HEK293T (cell line): ENCODE results near the gene AMBN.

Experiments used
- ARNT ChIP-seq: fragments of 450-650 bp; IDR thresholded peaks from 2 replicates; pipeline ENCODE4 v1.6.1; 2017; ENCODE audit warnings: mild to moderate bottlenecking
- BHLHE40 ChIP-seq: fragments of 450-650 bp; IDR thresholded peaks from 2 replicates; pipeline ENCODE4 v1.6.1; 2016; ENCODE audit warnings: mild to moderate bottlenecking, moderate library complexity, borderline replicate concordance
- CTBP1 ChIP-seq: fragments of 450-650 bp; IDR thresholded peaks from 2 replicates; pipeline ENCODE4 v1.6.1; 2016; ENCODE audit warnings: borderline replicate concordance
- ELF4 ChIP-seq: fragments of 450-650 bp; IDR thresholded peaks from 2 replicates; pipeline ENCODE4 v1.6.1; 2017; ENCODE audit warnings: antibody characterized with exemption
- FOXA1 ChIP-seq: fragments of 450-650 bp; IDR thresholded peaks from 2 replicates; pipeline ENCODE4 v1.6.1; 2016; ENCODE audit warnings: mild to moderate bottlenecking
- FOXK2 ChIP-seq: fragments of 450-650 bp; IDR thresholded peaks from 2 replicates; pipeline ENCODE4 v1.6.1; 2016; ENCODE audit warnings: mild to moderate bottlenecking
- FOXM1 ChIP-seq: fragments of 450-650 bp; IDR thresholded peaks from 2 replicates; pipeline ENCODE4 v1.6.1; 2017; ENCODE audit warnings: mild to moderate bottlenecking, borderline replicate concordance
- HDGF ChIP-seq: fragments of 450-650 bp; IDR thresholded peaks from 2 replicates; pipeline ENCODE4 v1.6.1; 2017; ENCODE audit warnings: antibody characterized with exemption, borderline replicate concordance
- L3MBTL2 ChIP-seq: fragments of 450-650 bp; conservative IDR thresholded peaks from 2 replicates; pipeline ENCODE4 v1.6.1; 2016; ENCODE audit warnings: mild to moderate bottlenecking
- NFRKB ChIP-seq: fragments of 450-650 bp; IDR thresholded peaks from 2 replicates; pipeline ENCODE4 v1.6.1; 2016; ENCODE audit warnings: mild to moderate bottlenecking, moderate library complexity
- SP1 ChIP-seq: fragments of 450-650 bp; IDR thresholded peaks from 2 replicates; pipeline ENCODE4 v1.6.1; 2017
- SUZ12 ChIP-seq: fragments of 450-650 bp; IDR thresholded peaks from 2 replicates; pipeline ENCODE4 v1.6.1; 2016; ENCODE audit warnings: mild to moderate bottlenecking
- TARDBP ChIP-seq: fragments of 450-650 bp; IDR thresholded peaks from 2 replicates; pipeline ENCODE4 v1.6.1; 2016
- TF ChIP-seq, protein P1 (sequence below): fragments of 450-650 bp; IDR thresholded peaks from 2 replicates; pipeline ENCODE4 v1.6.1; 2016

DNA sequence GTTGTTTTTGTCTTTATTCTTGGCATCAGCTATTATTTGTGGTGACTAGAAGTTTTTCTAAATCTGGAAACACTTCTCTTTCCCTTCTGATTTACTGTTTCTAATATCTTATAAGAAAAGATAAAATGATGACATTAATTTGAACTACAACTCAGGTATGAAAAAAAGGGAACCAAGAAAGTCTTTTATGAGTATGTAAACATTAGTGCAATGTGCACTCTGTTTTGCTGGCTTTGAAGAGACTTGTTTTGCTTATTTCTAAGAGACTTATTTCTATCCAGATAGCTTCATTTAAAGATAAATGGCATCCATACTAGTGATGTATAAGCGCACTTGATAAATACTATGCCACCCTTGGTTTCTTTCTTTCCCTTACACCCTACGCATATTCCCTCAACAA is 10.1 kb upstream of the AMBN start:
- no peak for TF ChIP-seq BHLHE40
- TF ChIP-seq, protein P1, sequence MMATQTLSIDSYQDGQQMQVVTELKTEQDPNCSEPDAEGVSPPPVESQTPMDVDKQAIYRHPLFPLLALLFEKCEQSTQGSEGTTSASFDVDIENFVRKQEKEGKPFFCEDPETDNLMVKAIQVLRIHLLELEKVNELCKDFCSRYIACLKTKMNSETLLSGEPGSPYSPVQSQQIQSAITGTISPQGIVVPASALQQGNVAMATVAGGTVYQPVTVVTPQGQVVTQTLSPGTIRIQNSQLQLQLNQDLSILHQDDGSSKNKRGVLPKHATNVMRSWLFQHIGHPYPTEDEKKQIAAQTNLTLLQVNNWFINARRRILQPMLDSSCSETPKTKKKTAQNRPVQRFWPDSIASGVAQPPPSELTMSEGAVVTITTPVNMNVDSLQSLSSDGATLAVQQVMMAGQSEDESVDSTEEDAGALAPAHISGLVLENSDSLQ: no peak
- no peak for TF ChIP-seq SUZ12
- no peak for TF ChIP-seq SP1
- TF ChIP-seq ELF4: no peak
- TF ChIP-seq FOXA1: no peak
- no peak for TF ChIP-seq L3MBTL2
- TF ChIP-seq FOXM1: no peak
- TF ChIP-seq CTBP1: no peak
- no peak for TF ChIP-seq TARDBP
- TF ChIP-seq NFRKB: no peak
- TF ChIP-seq HDGF: no peak
- TF ChIP-seq FOXK2: no peak
- no peak for TF ChIP-seq ARNT
